Mesothelial cell of epicardium (in vitro differentiated cells): Measurements from ENCODE around the gene MALRD1. TPM values are rescaled to one million over a fixed set of nuclear protein-coding genes. Genes with fewer than 3 reads are reported as not detected.

ENCODE experiments used
- DNase-seq, 2 experiments: peaks; one replicate each; pipeline ENCODE4 v3.0.0; 2021; ENCODE audit warnings: low spot score in 2 of 2; ENCODE audit not compliant: unreplicated experiment in 2 of 2
- H3K27ac Mint-ChIP-seq: 2 replicates; pipeline ENCODE4 v1.8.0; 2021; ENCODE audit warnings: mixed read lengths
- H3K27me3 Mint-ChIP-seq: 2 replicates; pipeline ENCODE4 v1.8.0; 2021; ENCODE audit warnings: low read depth, mixed read lengths
- H3K36me3 Mint-ChIP-seq: 2 replicates; pipeline ENCODE4 v1.8.0; 2021; ENCODE audit warnings: mixed read lengths
- H3K4me1 Mint-ChIP-seq: 2 replicates; pipeline ENCODE4 v1.8.0; 2021; ENCODE audit warnings: mixed read lengths
- H3K4me3 Mint-ChIP-seq: 2 replicates; pipeline ENCODE4 v1.8.0; 2021; ENCODE audit warnings: mild to moderate bottlenecking, moderate library complexity, mixed read lengths
- H3K9me3 Mint-ChIP-seq: 2 replicates; pipeline ENCODE4 v1.8.0; 2021; ENCODE audit warnings: mixed read lengths
- CTCF ChIP-seq: fragments of 200-600 bp; sonication (generic); IDR thresholded peaks from one replicate; pipeline ENCODE4 v1.5.0; 2021; ENCODE audit warnings: antibody characterized with exemption; ENCODE audit not compliant: unreplicated experiment
- total RNA-seq: library from RNA; stranded (reverse); gene quantifications from 3 replicates; pipeline ENCODE4 v1.2.1, GENCODE V29; 2021

Gene MALRD1
- total RNA-seq, 1 donor from 2014 or later: 11.1 TPM

GRCh38 chr10:19247843-19248242, 199.2 kb downstream of the MALRD1 start:
- Mint-ChIP-seq H3K27me3 (no peaks in the 10 kb centered on the region), H3K9me3 (peaks cover 8% of the 10 kb centered on the region), H3K27ac (no peak overlapping the region), H3K4me3 (no peak overlapping the region), H3K36me3 (no peaks in the 10 kb centered on the region), H3K4me1 (peaks cover 39% of the 10 kb centered on the region)
- TF ChIP-seq CTCF: no peak
- DNase-seq: no peak

GRCh38 chr10:19250546-19250945, 201.9 kb downstream of the MALRD1 start:
- no peak for DNase-seq
- H3K36me3 Mint-ChIP-seq: no peaks in the 10 kb centered on the region
- H3K27me3 Mint-ChIP-seq: no peaks in the 10 kb centered on the region
- H3K9me3 Mint-ChIP-seq: peaks cover 13% of the 10 kb centered on the region
- H3K4me3 Mint-ChIP-seq: no peak overlapping the region
- no peak for TF ChIP-seq CTCF
- H3K4me1 Mint-ChIP-seq: peaks cover 41% of the 10 kb centered on the region
- H3K27ac Mint-ChIP-seq: no peak overlapping the region

- no peak for DNase-seq
- no peak for TF ChIP-seq CTCF
- Mint-ChIP-seq H3K27me3 (no peaks in the 10 kb centered on the region), H3K4me1 (peaks cover 29% of the 10 kb centered on the region), H3K36me3 (no peaks in the 10 kb centered on the region), H3K27ac (no peak overlapping the region), H3K9me3 (peaks cover 13% of the 10 kb centered on the region), H3K4me3 (no peak overlapping the region)
Observed at GRCh38 chr10:19252531-19252930, 203.9 kb downstream of the MALRD1 start.

- H3K9me3 Mint-ChIP-seq: peaks cover 13% of the 10 kb centered on the region
- H3K27me3 Mint-ChIP-seq: no peaks in the 10 kb centered on the region
- DNase-seq: no peak
- no peak for TF ChIP-seq CTCF
- H3K27ac Mint-ChIP-seq: no peak overlapping the region
- H3K36me3 Mint-ChIP-seq: no peaks in the 10 kb centered on the region
- H3K4me3 Mint-ChIP-seq: no peak overlapping the region
- peaks cover 14% of the 10 kb centered on the region for H3K4me1 Mint-ChIP-seq
Observed at GRCh38 chr10:19256331-19256730, 207.7 kb downstream of the MALRD1 start.

- Mint-ChIP-seq H3K9me3 (peaks cover 17% of the 10 kb centered on the region), H3K27ac (no peak overlapping the region), H3K36me3 (peaks cover 4% of the 10 kb centered on the region), H3K4me1 (no peaks in the 10 kb centered on the region), H3K4me3 (no peak overlapping the region), H3K27me3 (no peaks in the 10 kb centered on the region)
- TF ChIP-seq CTCF: no peak
- no peak for DNase-seq
Observed at GRCh38 chr10:19263262-19263661, 214.7 kb downstream of the MALRD1 start.

- H3K36me3 Mint-ChIP-seq: no peaks in the 10 kb centered on the region
- H3K4me1 Mint-ChIP-seq: no peaks in the 10 kb centered on the region
- no peak for TF ChIP-seq CTCF
- no peak overlapping the region for H3K4me3 Mint-ChIP-seq
- DNase-seq: no peak
- H3K27ac Mint-ChIP-seq: no peak overlapping the region
- H3K27me3 Mint-ChIP-seq: no peaks in the 10 kb centered on the region
- H3K9me3 Mint-ChIP-seq: no peaks in the 10 kb centered on the region
Observed at GRCh38 chr10:19283285-19283684, 234.7 kb downstream of the MALRD1 start.
